HepG2 (cell line): Measurements from ENCODE around the gene TRIM67. TPM values are rescaled to one million over a fixed set of nuclear protein-coding genes. Genes with fewer than 3 reads are reported as not detected.

ENCODE experiments used
- ATAC-seq: fragments of 200-7000 bp; cut with Tn5 transposase; 3 replicates; pipeline ENCODE4 v1.9.1; 2020; ENCODE audit warnings: mild to moderate bottlenecking, moderate library complexity
- BruUV-seq: library from RNA; stranded (reverse); fragments of 400-500 nt; replicated peaks from 2 replicates; lab custom pipeline; 2021; lab: Mats Ljungman, UMichigan
- CTCF ChIA-PET: fragments of 300-600 bp; formaldehyde crosslinking; extraction: SDS; loops from one replicate; lab custom pipeline; 2021; ENCODE audit warnings: low total read pairs, inconsistent platforms, low intra/inter-chr PET ratio; lab: Yijun Ruan, JAX
- POLR2A ChIA-PET: fragments of 350-600 bp; sonication (Branson Sonifier 250); formaldehyde crosslinking; loops from one replicate; lab custom pipeline; 2020; ENCODE audit warnings: antibody characterized with exemption, inconsistent platforms; lab: Yijun Ruan, JAX
- DNase-seq: peaks from one replicate; pipeline ENCODE4 v3.0.0-alpha.2; 2015; ENCODE audit warnings: low spot score
- FAIRE-seq: peaks from 3 replicates; lab custom pipeline; 2011; peaks lifted over from hg19 to GRCh38; lab: Jason Lieb, UNC
- H2AFZ ChIP-seq: one replicate; pipeline ENCODE4 v1.6.1; 2011; ENCODE audit warnings: low read length, inconsistent platforms
- H3K27ac ChIP-seq: fragments of 300-600 bp; 3 replicates; pipeline ENCODE4 v1.8.0; 2011; ENCODE audit warnings: mixed run types, mild to moderate bottlenecking, mixed read lengths, low read length, inconsistent platforms; ENCODE audit not compliant: insufficient read depth; ENCODE audit errors: extremely low read length
- H3K27me3 ChIP-seq, 2 experiments: fragments of 200-600 bp in 1 of 2; 2 replicates in 1 of 2; 3 replicates in 1 of 2; pipeline versions ENCODE4 v1.6.0 to v1.8.0; 2011; ENCODE audit warnings: low read length in 2 of 2, mild to moderate bottlenecking in 2 of 2, moderate library complexity in 2 of 2, inconsistent platforms in 1 of 2; ENCODE audit not compliant: insufficient read depth in 2 of 2, control insufficient read depth in 1 of 2
- H3K36me3 ChIP-seq, 2 experiments: fragments of 200-600 bp in 1 of 2; replicated peaks in 1 of 2; 2 replicates in 1 of 2; 3 replicates in 1 of 2; pipeline versions ENCODE4 v1.5.1 to v1.8.0; 2011; ENCODE audit warnings: low read length in 2 of 2, inconsistent platforms in 1 of 2; ENCODE audit not compliant: insufficient read depth in 2 of 2, control insufficient read depth in 1 of 2
- H3K4me1 ChIP-seq: 2 replicates; pipeline ENCODE4 v1.5.1; 2012; ENCODE audit warnings: low read length, inconsistent platforms; ENCODE audit not compliant: insufficient read depth
- H3K4me2 ChIP-seq: 2 replicates; pipeline ENCODE4 v1.6.0; 2011; ENCODE audit warnings: low read depth, low read length, inconsistent platforms
- H3K4me3 ChIP-seq, 3 experiments: fragments of 200-600 bp in 1 of 3; sonication (generic), shearing (Covaris generic) in 1 of 3; replicated peaks in 1 of 3; 2 replicates each; pipeline ENCODE4 v1.5.1; 2011 to 2016; ENCODE audit warnings: low read length in 3 of 3, inconsistent platforms in 2 of 3, low read depth in 2 of 3, mild to moderate bottlenecking in 2 of 3, control low read depth in 1 of 3, mixed read lengths in 1 of 3; ENCODE audit not compliant: insufficient read depth in 1 of 3
- H3K79me2 ChIP-seq: one replicate; pipeline ENCODE4 v1.6.1; 2011; ENCODE audit warnings: low read length, inconsistent platforms; ENCODE audit not compliant: insufficient read depth
- H3K9ac ChIP-seq: 2 replicates; pipeline ENCODE4 v1.6.0; 2011; ENCODE audit warnings: mild to moderate bottlenecking, low read depth, low read length, inconsistent platforms; ENCODE audit not compliant: insufficient read depth
- H3K9me3 ChIP-seq: 2 replicates; pipeline ENCODE4 v1.5.1; 2012; ENCODE audit warnings: mild to moderate bottlenecking, low read length
- H4K20me1 ChIP-seq: 2 replicates; pipeline ENCODE4 v1.6.0; 2011; ENCODE audit warnings: inconsistent platforms, mild to moderate bottlenecking, low read length, moderate library complexity; ENCODE audit not compliant: insufficient read depth
- CC2D1A ChIP-seq: sonication (generic); formaldehyde crosslinking; IDR thresholded peaks from 2 replicates; pipeline ENCODE4 v1.8.1; 2023; ENCODE audit warnings: mild to moderate bottlenecking, missing genetic modification reagents
- DNMT3B ChIP-seq: conservative IDR thresholded peaks from 2 replicates; pipeline ENCODE4 v1.6.1; 2016; ENCODE audit warnings: missing biosample characterization, control low read depth
- MAFG ChIP-seq: sonication (generic); formaldehyde crosslinking; IDR thresholded peaks from 2 replicates; pipeline ENCODE4 v1.5.1; 2020; ENCODE audit warnings: mild to moderate bottlenecking, missing genetic modification reagents
- SYNCRIP ChIP-seq: fragments of 200-400 bp; formaldehyde crosslinking; IDR thresholded peaks from 2 replicates; pipeline ENCODE4 v1.6.1; 2018; ENCODE audit warnings: mild to moderate bottlenecking, low read depth, low read length; ENCODE audit not compliant: insufficient read depth
- ZBTB49 ChIP-seq: sonication (generic); formaldehyde crosslinking; IDR thresholded peaks from 2 replicates; pipeline ENCODE4 v1.4.0; 2020; ENCODE audit warnings: missing genetic modification reagents, borderline replicate concordance
- ZMYM4 ChIP-seq: sonication (generic); formaldehyde crosslinking; IDR thresholded peaks from 2 replicates; pipeline ENCODE4 v1.8.1; 2023; ENCODE audit warnings: mild to moderate bottlenecking, missing genetic modification reagents
- ZNF343 ChIP-seq: sonication (generic); formaldehyde crosslinking; IDR thresholded peaks from 2 replicates; pipeline ENCODE4 v1.4.0; 2020; ENCODE audit warnings: mild to moderate bottlenecking, missing genetic modification reagents
- ZNF740 ChIP-seq: sonication (generic); formaldehyde crosslinking; IDR thresholded peaks from 2 replicates; pipeline ENCODE4 v1.4.0; 2020; ENCODE audit warnings: missing genetic modification reagents
- WGBS: methylation state at CpG from one replicate; pipeline ENCODE4 v1.1.6; 2017; ENCODE audit warnings: low lambda C conversion rate; 5-methylcytosine and 5-hydroxymethylcytosine counted together
- in situ Hi-C: cut with HindIII; loops from 2 replicates; pipeline ENCODE4 v1.10.0; 2017; ENCODE audit warnings: low pct_unique_long_range_greater_than_20kb; ENCODE audit not compliant: extremely low pct_ligation_motif_present
- intact Hi-C: fragments of 100-400 bp; cut with micrococcal nuclease; formaldehyde crosslinking; loops from one replicate; pipeline ENCODE4 v1.10.0; 2022; ENCODE audit not compliant: unreplicated experiment
- polyA plus RNA-seq, 8 experiments: library from polyadenylated mRNA; depleted of rRNA in 3 of 8; stranded (reverse) in 7 of 8; unstranded in 1 of 8; fragments of >200 nt; fragmentation: Illumina TruSeq in 4 of 8; extraction: Trizol in 4 of 8; gene quantifications; 2 replicates each; pipeline versions ENCODE4 v1.2.1 to v1.2.3, GENCODE V29; 2011 to 2016; ENCODE audit warnings: low read depth in 4 of 8, missing spikeins in 1 of 8, mixed read lengths in 1 of 8; ENCODE audit not compliant: insufficient read depth in 1 of 8
- total RNA-seq, 5 experiments: library from RNA; depleted of rRNA; stranded (reverse); fragments of >200 nt; fragmentation: Illumina TruSeq; extraction: Trizol; gene quantifications; 2 replicates each; pipeline ENCODE4 v1.2.3, GENCODE V29; 2016; ENCODE audit warnings: low read depth in 1 of 5
- TF ChIP-seq, protein P1 (sequence below): sonication (generic); formaldehyde crosslinking; IDR thresholded peaks from 2 replicates; pipeline ENCODE4 v1.8.0; 2022; ENCODE audit warnings: mild to moderate bottlenecking, missing genetic modification reagents
- TF ChIP-seq, protein P2 (sequence below): IDR thresholded peaks from 2 replicates; pipeline ENCODE4 v1.6.1; 2016

TRIM67 gene
- total and polyA plus RNA-seq, 2 of the 13 experiments (the other 11 are each of a cell fraction or from before 2014, with no cell fraction given), result not detected

GRCh38 chr1:231208980-231209379 is 47.1 kb downstream of the TRIM67 start:
- intact Hi-C loops (no loop called here), in situ Hi-C loops (loop anchor here (25.0 kb wide), 2 partner anchors 422 to 572 kb away; partner anchors contain the start of gene COG2)
- no peak overlapping the region for H3K27ac ChIP-seq
- ATAC-seq, result no peak
- H3K4me1 ChIP-seq, result peaks cover 32% of the 10 kb centered on the region
- 68% methylated on average over 11 of the region's 14 CpGs for WGBS
- no peaks in the 10 kb centered on the region for H3K36me3 ChIP-seq
- no TSS peak for BruUV-seq
- H3K9me3 ChIP-seq, result no peaks in the 10 kb centered on the region
- POLR2A ChIA-PET, result no interaction called here
- H2AFZ ChIP-seq, result no peak overlapping the region
- no peaks in the 10 kb centered on the region for H3K79me2 ChIP-seq
- FAIRE-seq, result no peak
- H3K4me3 ChIP-seq, result no peak overlapping the region
- CTCF ChIA-PET, result no interaction called here
- H3K27me3 ChIP-seq, result 0 out of 5 replicates have a peak, but pooled peaks cover 0 to 1% of the 10 kb centered on the region in 2 experiments
- H3K4me2 ChIP-seq, result no peak overlapping the region
- H4K20me1 ChIP-seq, result no peaks in the 10 kb centered on the region
- TF ChIP-seq MAFG (CRISPR knock-in tag) (no peak), ZMYM4 (CRISPR knock-in tag) (no peak), CC2D1A (CRISPR knock-in tag) (no peak), DNMT3B (CRISPR knock-in tag) (no peak), SYNCRIP (no peak), ZBTB49 (CRISPR knock-in tag) (no peak), ZNF740 (CRISPR knock-in tag) (no peak), ZNF343 (CRISPR knock-in tag) (no peak)
- TF ChIP-seq, protein P1, sequence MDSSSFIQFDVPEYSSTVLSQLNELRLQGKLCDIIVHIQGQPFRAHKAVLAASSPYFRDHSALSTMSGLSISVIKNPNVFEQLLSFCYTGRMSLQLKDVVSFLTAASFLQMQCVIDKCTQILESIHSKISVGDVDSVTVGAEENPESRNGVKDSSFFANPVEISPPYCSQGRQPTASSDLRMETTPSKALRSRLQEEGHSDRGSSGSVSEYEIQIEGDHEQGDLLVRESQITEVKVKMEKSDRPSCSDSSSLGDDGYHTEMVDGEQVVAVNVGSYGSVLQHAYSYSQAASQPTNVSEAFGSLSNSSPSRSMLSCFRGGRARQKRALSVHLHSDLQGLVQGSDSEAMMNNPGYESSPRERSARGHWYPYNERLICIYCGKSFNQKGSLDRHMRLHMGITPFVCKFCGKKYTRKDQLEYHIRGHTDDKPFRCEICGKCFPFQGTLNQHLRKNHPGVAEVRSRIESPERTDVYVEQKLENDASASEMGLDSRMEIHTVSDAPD, result no peak
- TF ChIP-seq, protein P2, sequence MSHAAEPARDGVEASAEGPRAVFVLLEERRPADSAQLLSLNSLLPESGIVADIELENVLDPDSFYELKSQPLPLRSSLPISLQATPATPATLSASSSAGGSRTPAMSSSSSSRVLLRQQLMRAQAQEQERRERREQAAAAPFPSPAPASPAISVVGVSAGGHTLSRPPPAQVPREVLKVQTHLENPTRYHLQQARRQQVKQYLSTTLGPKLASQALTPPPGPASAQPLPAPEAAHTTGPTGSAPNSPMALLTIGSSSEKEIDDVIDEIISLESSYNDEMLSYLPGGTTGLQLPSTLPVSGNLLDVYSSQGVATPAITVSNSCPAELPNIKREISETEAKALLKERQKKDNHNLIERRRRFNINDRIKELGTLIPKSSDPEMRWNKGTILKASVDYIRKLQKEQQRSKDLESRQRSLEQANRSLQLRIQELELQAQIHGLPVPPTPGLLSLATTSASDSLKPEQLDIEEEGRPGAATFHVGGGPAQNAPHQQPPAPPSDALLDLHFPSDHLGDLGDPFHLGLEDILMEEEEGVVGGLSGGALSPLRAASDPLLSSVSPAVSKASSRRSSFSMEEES (CRISPR knock-in tag), result no peak
- H3K9ac ChIP-seq, result no peak overlapping the region
- no peak for DNase-seq
